Upper lobe of left lung (tissue), 6 donors: Measurements from ENCODE around the gene LUZP4. TPM values are rescaled to one million over a fixed set of nuclear protein-coding genes. Genes with fewer than 3 reads are reported as not detected.

Experiments
- ATAC-seq, 2 donors: fragments of 200-7000 bp; cut with Tn5 transposase; one replicate each; pipeline ENCODE4 v1.9.1; 2022; ENCODE audit warnings: mild to moderate bottlenecking in 2 of 2, moderate library complexity in 2 of 2; ENCODE audit not compliant: low FRiP score in 2 of 2
- DNase-seq, 2 donors: peaks; one replicate each; pipeline ENCODE4 v3.0.0-alpha.2; 2019 to 2020
- H3K27ac ChIP-seq, 4 donors: fragments of 200-600 bp; sonication (generic); one replicate each; pipeline ENCODE4 v1.5.1; 2016 to 2019
- H3K27me3 ChIP-seq, 4 donors: fragments of 200-600 bp; sonication (generic); one replicate each; pipeline ENCODE4 v1.5.1; 2017 to 2019
- H3K36me3 ChIP-seq, 4 donors: fragments of 200-600 bp; sonication (generic); one replicate each; pipeline ENCODE4 v1.5.1; 2016 to 2019
- H3K4me1 ChIP-seq, 4 donors: fragments of 200-600 bp; sonication (generic); one replicate each; pipeline ENCODE4 v1.5.1; 2018 to 2019
- H3K4me3 ChIP-seq, 4 donors: fragments of 200-600 bp; sonication (generic); one replicate each; pipeline ENCODE4 v1.5.1; 2017 to 2019; ENCODE audit warnings: mild to moderate bottlenecking in 2 of 4, moderate library complexity in 1 of 4
- H3K9me3 ChIP-seq, 4 donors: fragments of 200-600 bp; sonication (generic); one replicate each; pipeline ENCODE4 v1.5.1; 2018 to 2019
- CTCF ChIP-seq, 6 experiments: fragments of 450-650 bp in 4 of 6; fragments of 200-600 bp in 2 of 6; sonication (generic) in 2 of 6; IDR thresholded peaks; one replicate each; pipeline ENCODE4 v1.5.1; 2016 to 2019; ENCODE audit warnings: antibody characterized with exemption in 6 of 6
- EP300 ChIP-seq, 4 donors: sonication (generic); formaldehyde crosslinking; IDR thresholded peaks; one replicate each; pipeline ENCODE4 v1.5.1; 2017; ENCODE audit warnings: antibody characterized with exemption in 4 of 4, control low read depth in 2 of 4
- POLR2A ChIP-seq, 4 donors: fragments of 450-650 bp; IDR thresholded peaks; one replicate each; pipeline ENCODE4 v1.5.1; 2016 to 2017; ENCODE audit warnings: antibody characterized with exemption in 4 of 4, mild to moderate bottlenecking in 2 of 4
- POLR2AphosphoS5 ChIP-seq, 2 donors: sonication (generic); formaldehyde crosslinking; IDR thresholded peaks; one replicate each; pipeline ENCODE4 v1.5.1; 2017; ENCODE audit warnings: antibody characterized with exemption in 2 of 2
- WGBS, 2 donors: methylation state at CpG; one replicate each; pipeline ENCODE4 v1.1.5; 2017 to 2018; 5-methylcytosine and 5-hydroxymethylcytosine counted together
- total RNA-seq, 6 donors: library from RNA; depleted of rRNA in 4 of 6; stranded (reverse); fragments of >200 nt in 4 of 6; gene quantifications; one replicate each; pipeline versions ENCODE4 v1.1.0 to v1.2.1, GENCODE V29; 2016 to 2021
- donor health status: DM: no; HTN: no; CAD: no; lungs with moderate emphysema.
- donor health status: DM: no; HTN: yes; CAD: no; lungs with severe emphysema.

The LUZP4 gene
- total RNA-seq, 6 donors from 2014 or later: not detected

GRCh38 chrX:115268421-115268820, 21.1 kb upstream of the LUZP4 start:
- Histone ChIP-seq H3K27me3 (no peaks in the 10 kb centered on the region), H3K4me3 (no peak overlapping the region), H3K27ac (no peak overlapping the region), H3K36me3 (no peaks in the 10 kb centered on the region), H3K9me3 (no peaks in the 10 kb centered on the region), H3K4me1 (no peaks in the 10 kb centered on the region)
- DNase-seq: no peak
- WGBS, 2 donors: 31% methylated on average over 3 of the region's 3 CpGs
- TF ChIP-seq CTCF (IDR thresholded peaks at IDR 0.05) (peak in 2 of 6 experiments; percentile 21 to 24), EP300 (IDR thresholded peaks at IDR 0.05) (no peak), POLR2A (IDR thresholded peaks at IDR 0.05) (no peak), POLR2AphosphoS5 (IDR thresholded peaks at IDR 0.05) (no peak)
- ATAC-seq: no peak

GRCh38 chrX:115269051-115269683, 20.3 kb upstream of the LUZP4 start:
- Histone ChIP-seq H3K36me3 (no peaks in the 10 kb centered on the region), H3K27ac (no peak overlapping the region), H3K9me3 (no peaks in the 10 kb centered on the region), H3K4me3 (no peak overlapping the region), H3K27me3 (no peaks in the 10 kb centered on the region), H3K4me1 (no peaks in the 10 kb centered on the region)
- DNase-seq: no peak
- ATAC-seq: no peak
- no peak for TF ChIP-seq EP300 (IDR thresholded peaks at IDR 0.05)
- TF ChIP-seq CTCF (IDR thresholded peaks at IDR 0.05): no peak
- no peak for TF ChIP-seq POLR2A (IDR thresholded peaks at IDR 0.05)
- TF ChIP-seq POLR2AphosphoS5 (IDR thresholded peaks at IDR 0.05): no peak
- WGBS, 2 donors: 88 to 91% methylated on average over 1 of the region's 1 CpG

- H3K27ac ChIP-seq: no peak overlapping the region
- H3K4me3 ChIP-seq: no peak overlapping the region
- DNase-seq (no peak), ATAC-seq (no peak)
- 46 to 49% methylated on average over 4 of the region's 4 CpGs for WGBS, 2 donors
- H3K36me3 ChIP-seq: no peaks in the 10 kb centered on the region
- no peak for TF ChIP-seq CTCF (IDR thresholded peaks at IDR 0.05)
- no peak for TF ChIP-seq POLR2AphosphoS5 (IDR thresholded peaks at IDR 0.05)
- TF ChIP-seq EP300 (IDR thresholded peaks at IDR 0.05): no peak
- no peak for TF ChIP-seq POLR2A (IDR thresholded peaks at IDR 0.05)
- H3K4me1 ChIP-seq: no peaks in the 10 kb centered on the region
- no peaks in the 10 kb centered on the region for H3K9me3 ChIP-seq
- H3K27me3 ChIP-seq: no peaks in the 10 kb centered on the region
Measured at GRCh38 chrX:115284877-115285276, 4.6 kb upstream of the LUZP4 start.

- Histone ChIP-seq H3K4me1 (no peaks in the 10 kb centered on the region), H3K4me3 (no peak overlapping the region), H3K36me3 (no peaks in the 10 kb centered on the region), H3K9me3 (no peaks in the 10 kb centered on the region), H3K27ac (no peak overlapping the region), H3K27me3 (no peaks in the 10 kb centered on the region)
- ATAC-seq (no peak), DNase-seq (no peak)
- no peak for TF ChIP-seq POLR2AphosphoS5 (IDR thresholded peaks at IDR 0.05)
- no peak for TF ChIP-seq EP300 (IDR thresholded peaks at IDR 0.05)
- no peak for TF ChIP-seq POLR2A (IDR thresholded peaks at IDR 0.05)
- no peak for TF ChIP-seq CTCF (IDR thresholded peaks at IDR 0.05)
- 81 to 85% methylated on average over 1 of the region's 1 CpG for WGBS, 2 donors
Measured at GRCh38 chrX:115297189-115297588, 7.7 kb downstream of the LUZP4 start.

- Histone ChIP-seq H3K4me3 (no peak overlapping the region), H3K27ac (no peak overlapping the region), H3K36me3 (no peaks in the 10 kb centered on the region), H3K27me3 (no peaks in the 10 kb centered on the region), H3K4me1 (no peaks in the 10 kb centered on the region), H3K9me3 (no peaks in the 10 kb centered on the region)
- DNase-seq (no peak), ATAC-seq (no peak)
- 50 to 53% methylated on average over 1 of the region's 1 CpG for WGBS, 2 donors
- TF ChIP-seq POLR2A (IDR thresholded peaks at IDR 0.05): no peak
- TF ChIP-seq CTCF (IDR thresholded peaks at IDR 0.05): no peak
- no peak for TF ChIP-seq POLR2AphosphoS5 (IDR thresholded peaks at IDR 0.05)
- no peak for TF ChIP-seq EP300 (IDR thresholded peaks at IDR 0.05)
Measured at GRCh38 chrX:115311139-115311538, 21.6 kb downstream of the LUZP4 start.
